SKM-1 (cell line): Measurements from ENCODE around the gene KCNC1.

Experiments used
- DNase-seq: peaks from one replicate; lab custom pipeline; 2025; ENCODE audit not compliant: unreplicated experiment; lab: John Stamatoyannopoulos, UW

KCNC1 gene

GRCh38 chr11:17736930-17737817 lies 2.6 kb downstream of the KCNC1 start:
- DNase-seq, result no peak

GRCh38 chr11:17738151-17738973 lies 3.8 kb downstream of the KCNC1 start:
- DNase-seq, result no peak

GRCh38 chr11:17739945-17740338 lies 5.4 kb downstream of the KCNC1 start:
- DNase-seq, result no peak

- no peak for DNase-seq
These were observed 6.2 kb downstream of the KCNC1 start for GRCh38 chr11:17740649-17741235.

GRCh38 chr11:17741487-17741886 lies 6.9 kb downstream of the KCNC1 start:
- DNase-seq, result no peak

DNA sequence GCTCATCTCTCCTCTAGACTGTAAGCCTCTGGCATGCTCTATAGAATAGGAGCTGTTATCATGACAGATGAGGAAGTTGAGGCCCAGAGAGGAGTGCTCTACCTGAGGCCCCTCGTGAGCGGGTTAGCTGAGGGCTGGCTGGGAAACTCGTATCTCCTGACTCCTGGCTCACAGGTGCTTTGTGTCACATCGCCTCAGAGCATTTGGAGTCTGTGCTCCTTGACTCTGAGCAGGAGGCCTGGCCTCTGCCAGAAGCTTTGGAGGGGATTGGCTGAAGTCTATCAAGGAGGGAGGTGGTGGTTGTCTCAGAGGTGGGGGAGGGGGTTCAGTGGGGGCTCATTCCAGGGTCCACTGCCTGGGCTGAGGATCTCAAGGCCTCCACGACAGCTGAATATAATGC lies 7.4 kb downstream of the KCNC1 start:
- DNase-seq, result no peak

GRCh38 chr11:17743026-17743807 lies 8.6 kb downstream of the KCNC1 start:
- no peak for DNase-seq

DNA sequence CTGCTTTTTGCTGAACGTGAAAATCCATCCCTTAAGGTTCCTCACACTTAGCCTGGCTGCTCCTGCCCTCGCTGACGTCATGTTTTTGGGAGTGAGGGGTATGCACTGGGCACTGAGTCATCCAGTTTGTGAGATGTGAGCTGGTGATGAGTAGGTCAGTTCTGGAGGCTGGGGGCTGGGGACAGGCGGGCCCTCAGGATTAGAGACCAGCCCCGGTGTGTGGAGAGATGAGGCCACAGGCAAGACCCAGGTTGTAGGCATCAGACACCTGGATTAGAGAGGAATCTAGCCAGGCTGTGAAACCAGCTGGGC lies 9.2 kb downstream of the KCNC1 start:
- no peak for DNase-seq

GRCh38 chr11:17744151-17744940 lies 9.8 kb downstream of the KCNC1 start:
- no peak for DNase-seq

GRCh38 chr11:17745023-17745772 lies 10.6 kb downstream of the KCNC1 start:
- no peak for DNase-seq

GRCh38 chr11:17746096-17746495 lies 11.5 kb downstream of the KCNC1 start:
- DNase-seq, result no peak

DNA sequence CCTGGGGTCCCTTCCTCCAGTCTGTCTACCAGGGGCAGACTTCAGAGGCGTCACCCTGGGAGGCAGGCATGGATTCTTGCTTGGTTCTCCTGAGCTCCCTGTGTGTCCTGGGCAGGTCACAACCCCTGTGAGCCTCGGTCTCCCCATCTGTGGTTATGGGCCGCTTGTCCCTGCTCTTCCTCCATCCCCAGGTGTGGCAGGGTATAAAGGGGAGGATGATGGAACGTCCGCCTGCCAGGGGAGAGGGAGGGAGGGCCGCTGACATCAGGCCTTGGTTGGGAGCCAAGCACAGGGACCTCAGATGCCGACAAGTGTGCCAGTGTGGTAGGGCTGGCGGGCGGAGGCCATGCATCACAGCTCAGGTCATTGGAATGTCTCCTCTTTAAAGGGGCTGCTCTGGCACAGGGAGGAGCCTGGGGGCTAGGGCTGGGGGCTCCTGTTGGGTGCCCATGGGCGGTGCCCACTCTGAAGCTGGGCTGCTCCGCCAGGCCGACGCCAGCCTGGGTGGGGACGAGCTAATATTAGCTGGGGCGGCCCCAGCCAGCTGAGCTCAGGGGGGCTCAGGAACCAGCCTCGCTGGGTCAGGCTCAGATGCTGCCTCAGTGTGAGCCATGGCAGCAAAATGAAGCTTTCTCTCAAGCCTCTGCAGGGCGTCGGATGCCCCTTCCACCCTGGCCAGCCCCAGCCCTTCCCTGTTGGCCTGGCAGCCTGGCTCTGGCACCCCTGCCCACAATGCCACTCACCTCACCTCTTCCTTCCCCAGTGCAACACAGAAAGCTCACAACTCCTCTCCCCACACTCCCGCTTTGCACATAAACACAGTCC lies 12.8 kb downstream of the KCNC1 start:
- DNase-seq, result no peak

DNA sequence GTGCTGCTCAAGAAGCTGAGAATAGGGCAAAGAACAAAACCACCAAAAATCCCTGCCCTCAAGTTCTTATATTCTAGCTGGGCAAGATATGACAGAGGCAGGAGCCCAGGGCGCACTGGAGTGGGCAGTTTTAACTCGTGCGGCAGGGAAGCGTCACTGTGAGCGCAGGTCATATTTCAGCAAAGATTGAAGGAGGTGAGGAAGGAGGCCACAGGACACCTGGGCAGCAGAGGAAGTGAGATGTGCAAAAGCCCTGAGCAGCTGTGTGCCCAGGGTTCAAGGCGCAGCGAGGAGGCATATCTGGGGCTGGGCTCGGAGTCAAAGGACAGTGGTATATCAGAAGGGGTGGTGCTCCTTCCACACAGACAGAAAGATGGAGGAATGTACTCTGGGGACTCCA lies 13.5 kb downstream of the KCNC1 start:
- no peak for DNase-seq

DNA sequence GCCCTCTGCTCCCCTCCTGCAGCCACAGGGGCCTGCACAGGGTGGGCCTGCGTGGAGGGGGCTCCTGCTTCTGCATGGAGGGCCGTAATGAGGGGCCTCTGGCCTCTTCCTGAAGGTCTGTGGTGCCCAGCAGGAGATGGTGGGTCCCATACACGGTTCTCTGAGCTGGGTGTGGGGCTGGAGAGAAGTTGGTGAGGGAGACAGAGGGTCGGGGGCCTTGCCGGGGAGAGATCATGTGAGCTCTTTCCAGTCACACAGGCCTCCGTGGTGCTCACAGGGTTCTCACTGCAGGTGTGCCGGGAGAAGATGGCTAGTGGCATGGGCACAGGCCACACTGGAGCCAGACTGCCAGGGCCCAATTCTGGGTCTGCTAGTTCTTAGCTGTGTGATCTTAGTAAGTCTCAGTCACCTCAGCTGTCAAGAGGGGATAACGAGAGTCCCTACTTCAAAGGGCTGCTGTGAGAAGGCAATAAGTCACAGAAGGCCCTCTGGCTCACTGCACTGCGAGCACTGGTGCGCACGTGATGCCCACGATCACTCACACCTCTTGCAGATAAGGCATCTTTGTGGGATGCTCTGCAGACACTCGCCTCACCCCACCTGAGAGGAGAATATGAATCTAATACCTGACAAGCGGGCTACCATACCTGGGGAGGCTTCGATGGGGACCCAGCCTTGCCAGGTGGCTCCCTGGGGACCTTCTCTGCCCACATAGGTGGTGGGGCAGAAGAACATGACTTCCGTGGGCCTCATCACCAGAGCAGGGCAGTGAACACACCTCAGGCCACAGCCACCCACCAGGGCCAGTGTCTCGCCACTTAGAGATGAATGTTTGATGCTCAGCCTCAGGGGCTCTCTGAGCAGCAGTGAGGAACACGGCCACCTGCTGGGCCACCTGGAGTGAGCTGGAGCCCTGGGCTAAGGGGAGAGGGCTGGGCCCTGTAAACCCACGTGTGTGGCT lies 14.5 kb downstream of the KCNC1 start:
- no peak for DNase-seq

DNA sequence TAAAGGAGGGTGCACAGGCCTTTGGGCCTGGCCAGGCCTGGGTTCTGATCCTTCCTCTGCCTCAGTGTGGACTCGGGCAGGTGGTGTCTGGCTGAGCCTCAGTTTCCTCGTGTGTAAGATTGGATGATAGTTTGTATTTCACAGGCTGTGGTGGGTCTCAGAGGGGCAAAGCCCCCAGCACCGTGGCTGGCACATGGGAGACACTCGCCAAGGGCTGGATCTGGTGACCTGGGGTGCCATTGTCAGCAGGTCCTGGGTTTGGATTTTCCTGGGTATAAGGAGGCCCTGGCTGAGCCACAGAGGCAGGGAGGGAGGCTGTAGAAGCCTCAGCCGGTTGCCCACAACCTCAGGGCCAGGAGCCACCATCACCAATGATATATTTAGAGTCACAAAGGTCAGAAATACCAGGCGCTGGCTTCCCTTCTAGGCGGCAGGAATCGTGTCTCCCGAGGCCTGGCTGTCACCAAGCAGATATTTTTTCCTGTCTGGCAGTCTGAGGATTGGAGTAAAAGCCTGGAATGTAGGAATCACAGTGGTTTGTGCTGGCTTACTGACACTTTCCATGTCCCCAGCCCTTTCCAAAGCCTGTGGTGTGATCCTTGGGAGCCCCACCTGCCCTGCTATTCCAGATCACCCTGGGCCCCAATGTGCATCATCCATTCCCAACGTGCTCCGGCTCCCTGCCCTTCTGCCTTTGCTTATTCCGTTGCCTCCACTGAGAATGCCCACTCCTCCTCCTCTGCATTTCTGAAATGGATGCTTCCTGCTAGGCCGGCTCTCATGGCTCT lies 15.6 kb downstream of the KCNC1 start:
- no peak for DNase-seq

DNA sequence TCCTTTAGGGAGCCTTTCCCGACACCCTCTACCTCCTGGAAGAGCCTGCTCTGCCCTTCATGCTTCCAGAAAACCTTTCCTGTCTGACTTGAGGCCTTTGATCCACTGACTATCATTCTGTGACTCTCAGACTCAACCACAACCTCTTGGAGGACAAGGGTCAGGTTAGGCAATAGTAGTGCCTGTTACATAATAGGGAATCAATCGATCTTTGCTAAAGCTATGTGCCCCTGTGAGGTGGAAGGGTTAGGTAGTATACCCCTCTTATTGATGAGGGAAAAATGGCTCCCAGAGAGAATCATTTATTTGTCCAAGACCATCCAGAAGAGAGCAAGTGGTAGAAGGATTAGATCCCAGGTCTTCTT lies 16.2 kb downstream of the KCNC1 start:
- DNase-seq, result no peak

DNA sequence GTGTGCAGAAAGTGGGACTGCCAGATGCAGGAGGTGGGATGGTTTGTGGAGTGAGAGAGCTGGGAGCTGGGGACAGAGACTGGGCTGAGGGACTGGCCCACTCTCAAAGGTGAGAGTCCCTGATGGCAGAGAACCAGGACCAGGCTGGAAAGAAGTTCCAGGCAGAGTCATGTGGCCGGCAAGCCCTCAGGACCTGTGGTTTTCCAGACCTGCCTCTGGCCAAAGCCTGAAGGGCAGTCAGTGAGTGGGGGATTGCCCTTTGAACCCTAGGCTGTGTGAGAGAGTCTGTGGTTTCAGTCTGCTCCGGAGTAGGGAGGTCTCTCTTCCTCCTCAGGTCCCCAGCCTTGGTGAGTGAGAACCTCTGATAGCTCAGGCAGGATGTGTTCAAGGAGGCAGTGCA lies 17.0 kb downstream of the KCNC1 start:
- DNase-seq, result no peak
